SU-DHL-6 (cell line): ENCODE data around the gene KCNA3.

Source experiments
- EZH2phosphoT487 ChIP-seq: fragments of 200-600 bp; sonication (generic), shearing (Covaris generic); conservative IDR thresholded peaks from 2 replicates; pipeline ENCODE4 v1.6.1; 2018; ENCODE audit warnings: mild to moderate bottlenecking, antibody characterized with exemption, low read length, moderate library complexity, mixed read lengths
- TF ChIP-seq, protein P1 (sequence below): fragments of 200-600 bp; sonication (generic); IDR thresholded peaks from one replicate; pipeline ENCODE4 v1.5.1; 2017; ENCODE audit warnings: antibody characterized with exemption, mild to moderate bottlenecking, low read length, moderate library complexity; ENCODE audit not compliant: insufficient read depth, poor library complexity, severe bottlenecking

DNA sequence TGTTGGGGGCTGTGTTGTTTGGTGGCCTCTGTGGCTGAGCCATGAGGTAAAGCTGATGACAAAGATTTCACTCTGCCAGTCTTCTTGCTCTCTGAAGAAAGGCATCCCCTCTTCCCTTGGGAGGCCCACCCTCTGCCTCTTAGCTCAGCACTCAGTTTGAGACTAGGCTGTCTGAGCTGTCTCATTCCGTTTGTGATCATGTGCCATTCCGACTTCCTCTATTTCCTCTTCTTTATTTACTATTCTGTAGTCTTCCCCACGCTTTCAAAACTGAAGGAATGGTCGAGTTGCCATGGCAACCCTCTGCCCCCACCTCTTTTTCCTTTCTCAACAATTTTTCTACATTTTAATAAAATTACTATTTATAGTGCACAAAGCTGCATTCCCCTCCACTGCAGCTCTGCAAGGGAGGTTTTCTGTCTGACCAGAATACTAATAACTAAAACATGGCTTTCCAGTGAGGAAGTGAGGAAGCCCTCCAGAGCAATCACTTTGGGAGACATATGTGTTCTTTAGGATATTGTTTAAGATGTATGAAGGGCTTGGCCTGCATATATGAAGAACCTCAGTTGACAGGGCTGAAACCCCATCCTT lies 30.8 kb downstream of the KCNA3 start:
- TF ChIP-seq, protein P1, sequence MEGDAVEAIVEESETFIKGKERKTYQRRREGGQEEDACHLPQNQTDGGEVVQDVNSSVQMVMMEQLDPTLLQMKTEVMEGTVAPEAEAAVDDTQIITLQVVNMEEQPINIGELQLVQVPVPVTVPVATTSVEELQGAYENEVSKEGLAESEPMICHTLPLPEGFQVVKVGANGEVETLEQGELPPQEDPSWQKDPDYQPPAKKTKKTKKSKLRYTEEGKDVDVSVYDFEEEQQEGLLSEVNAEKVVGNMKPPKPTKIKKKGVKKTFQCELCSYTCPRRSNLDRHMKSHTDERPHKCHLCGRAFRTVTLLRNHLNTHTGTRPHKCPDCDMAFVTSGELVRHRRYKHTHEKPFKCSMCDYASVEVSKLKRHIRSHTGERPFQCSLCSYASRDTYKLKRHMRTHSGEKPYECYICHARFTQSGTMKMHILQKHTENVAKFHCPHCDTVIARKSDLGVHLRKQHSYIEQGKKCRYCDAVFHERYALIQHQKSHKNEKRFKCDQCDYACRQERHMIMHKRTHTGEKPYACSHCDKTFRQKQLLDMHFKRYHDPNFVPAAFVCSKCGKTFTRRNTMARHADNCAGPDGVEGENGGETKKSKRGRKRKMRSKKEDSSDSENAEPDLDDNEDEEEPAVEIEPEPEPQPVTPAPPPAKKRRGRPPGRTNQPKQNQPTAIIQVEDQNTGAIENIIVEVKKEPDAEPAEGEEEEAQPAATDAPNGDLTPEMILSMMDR = no peak
- no peak for TF ChIP-seq EZH2phosphoT487
